GM18951 (cell line): ENCODE data around the gene FRK.
"Not testable (repeated sequence)": the region's sequence is repeated elsewhere in the genome, so short reads cannot be mapped to it uniquely, and the experiment has no call there.

Source experiments
- POLR2A ChIP-seq: IDR thresholded peaks from 4 replicates; pipeline ENCODE4 v1.6.1; 2011; ENCODE audit warnings: mild to moderate bottlenecking; ENCODE audit not compliant: insufficient read length, insufficient read depth; ENCODE audit errors: extremely low read depth
- in situ Hi-C: fragments of 300-500 bp; cut with MboI; formaldehyde crosslinking; loops from one replicate; pipeline ENCODE4 v1.12.0; 2022; ENCODE audit warnings: low sequenced_read_pairs, mixed read lengths, inconsistent platforms; ENCODE audit not compliant: unreplicated experiment

The FRK gene

DNA sequence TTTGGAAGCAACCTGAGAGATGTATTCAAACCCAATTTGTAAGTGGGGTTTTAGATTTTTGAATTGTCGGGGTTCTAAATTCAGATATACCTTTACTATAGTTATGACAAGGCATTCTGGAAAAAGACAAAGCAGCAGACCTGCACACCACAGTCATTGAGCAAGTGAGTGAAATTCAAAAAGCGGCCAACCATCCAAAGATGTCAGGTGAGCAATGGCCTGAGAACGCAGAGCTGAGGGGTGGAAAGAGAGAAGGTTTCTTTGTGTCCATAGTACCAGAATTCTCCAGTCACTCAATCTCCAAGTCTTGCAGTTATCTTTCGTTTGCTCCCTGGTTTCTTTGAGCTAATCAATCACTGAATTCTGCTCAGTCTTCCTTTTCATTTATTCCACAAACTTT, 1.8 kb upstream of the FRK start:
- no peak for TF ChIP-seq POLR2A
- in situ Hi-C loops = no loop called here

DNA sequence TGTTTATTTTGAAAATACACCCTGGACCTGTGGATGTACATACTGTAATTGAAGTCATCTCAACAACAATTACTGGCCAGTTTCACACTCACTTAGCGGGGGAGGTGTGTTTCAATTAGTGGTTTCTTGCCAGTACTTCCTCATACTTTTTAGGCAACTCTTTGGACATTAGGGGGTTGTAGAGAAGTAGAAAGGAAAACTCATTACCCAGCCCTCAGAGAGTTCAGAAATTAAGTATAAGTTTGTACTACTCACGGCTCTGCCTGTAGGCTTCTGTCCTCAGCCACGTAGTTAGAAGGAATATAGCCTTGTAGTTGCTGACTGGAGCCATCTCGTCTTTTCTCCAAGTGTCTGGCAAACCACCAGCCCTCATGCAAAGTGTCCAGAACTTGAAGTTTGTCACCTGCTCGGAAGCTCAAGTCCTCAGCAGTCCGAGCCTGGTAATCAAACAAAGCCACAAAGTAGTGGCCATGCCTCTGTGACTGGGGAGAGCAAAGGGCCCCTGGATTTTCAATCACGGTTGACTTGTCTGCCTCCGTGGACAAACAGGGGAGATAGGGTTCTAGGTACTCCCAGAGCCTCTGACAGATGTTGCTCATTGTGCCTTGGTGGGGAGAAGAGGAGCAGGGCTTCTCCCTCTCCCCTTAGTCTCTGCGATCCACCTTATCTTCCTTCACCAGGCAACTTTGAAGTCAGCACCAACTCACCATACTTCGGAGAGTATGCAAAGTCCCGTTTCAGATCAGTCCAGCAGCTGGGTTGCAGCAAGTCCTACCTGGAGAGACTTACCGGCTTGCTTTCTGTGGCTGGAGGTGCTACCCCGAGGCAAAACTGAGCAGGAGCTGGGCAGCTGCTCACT, 749 bp downstream of the FRK start:
- in situ Hi-C loops = no loop called here

DNA sequence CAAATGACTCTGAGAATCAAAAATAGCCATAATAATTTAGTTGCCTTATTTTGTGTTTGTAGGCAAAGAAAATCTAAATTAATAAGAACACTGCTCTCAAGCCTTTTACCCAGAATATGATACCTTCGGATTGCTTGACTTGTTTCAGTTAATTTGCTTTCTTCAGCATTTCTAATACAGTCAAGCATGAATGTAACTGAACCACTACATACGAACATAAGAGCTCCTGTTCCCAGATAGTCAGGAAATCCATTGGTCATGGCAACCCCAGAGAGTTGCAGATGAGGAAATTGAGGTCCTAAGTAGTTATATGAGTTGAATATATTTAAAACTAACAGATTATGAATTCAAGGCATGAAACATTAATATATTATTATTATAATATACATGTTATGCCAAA, 2.9 kb downstream of the FRK start:
- in situ Hi-C loops = no loop called here
- no peak for TF ChIP-seq POLR2A

More for the DNA sequence above, 749 bp downstream of the FRK start:
- TF ChIP-seq POLR2A = no peak

DNA sequence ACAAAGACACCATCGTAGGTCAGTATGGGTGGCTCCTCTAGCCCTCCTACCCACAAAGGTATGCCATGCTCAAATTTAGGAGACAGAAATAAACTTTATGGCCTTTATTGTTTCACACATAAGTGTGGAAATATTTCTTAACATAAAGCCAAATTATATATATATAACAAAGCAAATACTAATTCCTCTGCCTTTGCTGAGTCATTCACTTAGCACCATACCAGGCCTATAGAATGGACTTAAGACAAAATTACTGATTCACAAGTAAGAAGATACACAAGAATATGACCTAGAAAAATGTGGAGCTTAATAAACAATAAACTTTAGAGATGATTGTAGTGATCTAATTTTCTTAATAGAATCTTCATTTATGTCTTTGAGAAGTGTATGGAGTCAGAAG, 5.2 kb downstream of the FRK start:
- no peak for TF ChIP-seq POLR2A
- in situ Hi-C loops = no loop called here

DNA sequence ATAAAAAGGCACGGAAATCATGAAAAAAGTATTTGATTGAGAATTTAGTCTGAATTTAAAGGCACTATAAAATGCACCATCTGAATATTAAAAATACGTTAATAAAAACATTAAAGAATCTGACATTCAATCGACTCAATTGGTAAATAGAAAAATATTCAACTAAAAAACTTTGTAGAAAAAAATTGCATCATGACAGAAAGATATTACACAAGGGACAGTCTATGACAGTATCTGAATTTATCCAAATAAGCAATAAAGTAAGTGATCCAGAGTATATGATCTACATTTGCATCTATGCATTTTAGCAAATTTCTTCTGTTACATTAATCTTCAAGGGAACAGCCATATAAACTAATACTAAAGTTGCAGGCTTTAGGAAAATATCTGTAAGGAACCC, 9.4 kb downstream of the FRK start:
- in situ Hi-C loops = no loop called here
- no peak for TF ChIP-seq POLR2A

DNA sequence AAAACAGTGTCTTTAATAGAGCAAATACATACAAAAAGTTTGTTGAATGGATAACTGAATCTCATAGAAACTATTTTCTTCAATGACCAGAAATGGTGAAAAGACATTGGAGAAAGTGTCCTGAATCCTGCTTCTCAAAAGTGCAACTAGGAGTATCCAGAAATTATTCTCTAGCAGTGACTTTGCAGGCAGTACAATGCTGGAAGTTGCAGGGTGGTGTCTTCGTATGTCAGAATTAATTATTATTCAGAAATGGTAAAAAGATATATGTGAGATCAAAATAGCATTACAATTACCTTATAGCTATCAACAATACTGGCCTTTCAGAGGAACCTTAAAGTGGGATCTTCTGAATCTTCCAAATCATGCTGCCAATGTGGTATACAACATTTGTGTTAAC, 10.0 kb downstream of the FRK start:
- TF ChIP-seq POLR2A = no peak
- in situ Hi-C loops = no loop called here

DNA sequence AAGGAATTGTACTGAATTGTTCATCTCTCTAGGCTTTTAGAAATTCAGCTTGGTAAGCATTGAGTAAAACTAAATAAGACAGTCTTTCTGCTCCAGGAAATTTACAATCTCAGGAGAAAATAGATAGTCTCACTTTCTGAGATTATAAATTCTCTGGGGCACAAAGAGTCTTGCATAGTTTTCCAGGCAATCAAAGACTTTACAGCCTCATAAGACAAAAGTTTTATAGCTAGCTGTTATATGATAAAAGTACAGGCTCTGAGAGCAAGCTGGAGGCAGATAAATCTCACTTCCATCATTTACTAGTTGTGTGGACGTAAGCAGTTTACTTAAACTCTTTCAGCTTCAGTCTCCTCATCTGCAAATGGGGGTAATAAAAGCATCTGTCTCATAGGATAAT, 11.4 kb downstream of the FRK start:
- in situ Hi-C loops = no loop called here
- no peak for TF ChIP-seq POLR2A

DNA sequence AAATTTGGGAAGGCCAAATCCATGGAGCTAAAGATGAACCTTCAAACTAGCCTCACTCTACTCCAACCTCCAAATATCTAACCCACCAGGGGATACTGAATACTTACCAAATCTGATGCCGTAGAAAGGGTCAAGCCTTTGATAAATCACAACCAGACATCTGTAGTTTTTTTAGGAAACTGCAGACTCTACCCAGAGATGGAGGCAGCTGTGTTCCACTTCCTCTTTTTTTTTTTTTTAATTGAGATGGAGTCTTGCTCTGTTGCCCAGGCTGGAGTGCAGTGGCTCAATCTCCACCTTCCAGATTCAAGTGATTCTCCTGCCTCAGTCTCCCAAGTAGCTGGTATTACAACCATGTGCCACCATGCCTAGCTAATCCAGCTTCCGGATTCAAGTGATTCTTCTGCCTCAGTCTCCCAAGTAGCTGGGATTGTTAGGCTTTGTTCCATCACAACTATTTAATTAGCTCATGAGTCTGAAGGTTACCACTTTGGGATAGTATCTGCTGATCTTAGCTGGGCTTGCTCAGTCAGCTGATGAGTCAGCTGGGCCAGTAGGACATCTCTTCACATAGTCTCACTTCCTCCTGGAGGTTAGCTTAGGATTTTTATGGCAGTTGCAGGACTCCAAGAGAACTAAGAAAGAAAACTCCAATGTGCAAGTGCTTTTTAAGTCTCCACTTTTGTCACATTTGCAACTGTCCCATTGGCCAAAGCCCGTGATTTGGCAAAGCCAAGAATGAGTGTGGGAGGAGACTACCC, 13.3 kb downstream of the FRK start:
- no peak for TF ChIP-seq POLR2A
- in situ Hi-C loops = no loop called here

DNA sequence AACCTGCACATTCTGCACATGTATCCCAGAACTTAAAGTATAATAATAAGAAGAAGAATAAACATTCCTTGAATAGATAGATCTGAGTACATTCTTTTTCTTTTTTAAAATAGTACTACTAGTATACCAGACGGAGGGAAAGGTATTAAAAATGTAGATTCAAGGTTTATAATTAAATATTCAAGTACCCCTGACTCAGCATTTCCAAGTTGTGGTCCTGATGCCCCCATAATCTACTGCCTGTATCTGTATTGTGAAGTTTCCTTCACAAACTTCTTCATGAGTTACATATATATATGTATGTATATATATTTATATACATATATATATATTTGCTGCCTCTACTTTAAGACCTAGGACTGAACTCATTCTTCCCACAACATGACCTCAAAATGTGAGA, 14.0 kb downstream of the FRK start:
- no peak for TF ChIP-seq POLR2A
- in situ Hi-C loops = no loop called here

DNA sequence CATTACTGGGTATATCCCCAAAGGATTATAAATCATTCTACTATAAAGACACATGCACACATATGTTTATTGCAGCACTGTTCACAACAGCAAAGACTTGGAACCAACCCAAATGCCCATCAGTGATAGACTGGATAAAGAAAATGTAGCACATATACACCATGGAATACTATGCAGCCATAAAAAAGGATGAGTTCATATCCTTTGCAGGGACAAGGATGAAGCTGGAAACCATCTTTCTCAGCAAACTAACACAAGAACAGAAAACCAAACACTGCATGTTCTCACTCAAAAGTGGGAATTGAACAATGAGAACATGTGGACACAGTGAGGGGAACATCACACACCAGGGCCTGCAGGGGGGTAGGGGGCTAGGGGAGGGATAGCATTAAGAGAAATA, 14.4 kb downstream of the FRK start:
- in situ Hi-C loops = not testable (repeated sequence)

DNA sequence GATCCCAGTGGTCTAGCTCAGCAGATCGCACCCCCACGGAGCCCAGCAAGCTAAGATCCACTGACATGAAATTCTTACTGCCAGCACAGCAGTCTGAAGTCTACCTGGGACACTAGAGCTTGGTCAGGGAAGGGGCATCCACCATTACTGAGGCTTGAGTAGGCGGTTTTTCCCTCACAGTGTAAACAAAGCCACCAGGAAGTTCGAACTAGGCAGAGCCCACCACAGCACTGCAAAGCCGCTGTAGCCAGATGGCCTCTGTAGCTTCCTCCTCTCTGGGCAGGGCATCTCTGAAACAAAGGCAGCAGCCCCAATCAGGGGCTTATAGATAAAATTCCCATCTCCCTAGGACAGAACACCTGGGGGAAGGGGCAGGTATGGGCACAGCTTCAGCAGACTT, 18.8 kb downstream of the FRK start:
- in situ Hi-C loops = no loop called here

DNA sequence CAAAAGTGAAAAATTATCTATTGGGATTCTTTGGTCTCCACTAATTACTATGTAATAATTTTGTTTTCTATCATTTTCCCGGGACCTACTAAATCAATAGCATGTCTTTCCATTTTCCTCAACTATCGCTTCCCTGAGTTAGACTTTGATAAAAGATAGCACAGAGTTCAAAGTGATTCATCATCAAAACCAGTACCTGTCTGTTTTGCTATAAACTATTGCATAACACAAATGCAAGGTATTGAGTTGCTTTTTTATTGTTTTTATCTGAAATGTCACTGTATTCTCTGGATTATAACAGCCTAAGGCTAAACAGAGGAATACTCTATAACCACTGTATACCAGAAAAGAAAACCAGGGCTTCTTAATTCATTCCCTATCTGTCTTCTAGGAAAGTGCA, 19.7 kb downstream of the FRK start:
- in situ Hi-C loops = no loop called here
- TF ChIP-seq POLR2A = no peak

More for the DNA sequence above, 18.8 kb downstream of the FRK start:
- TF ChIP-seq POLR2A = no peak

DNA sequence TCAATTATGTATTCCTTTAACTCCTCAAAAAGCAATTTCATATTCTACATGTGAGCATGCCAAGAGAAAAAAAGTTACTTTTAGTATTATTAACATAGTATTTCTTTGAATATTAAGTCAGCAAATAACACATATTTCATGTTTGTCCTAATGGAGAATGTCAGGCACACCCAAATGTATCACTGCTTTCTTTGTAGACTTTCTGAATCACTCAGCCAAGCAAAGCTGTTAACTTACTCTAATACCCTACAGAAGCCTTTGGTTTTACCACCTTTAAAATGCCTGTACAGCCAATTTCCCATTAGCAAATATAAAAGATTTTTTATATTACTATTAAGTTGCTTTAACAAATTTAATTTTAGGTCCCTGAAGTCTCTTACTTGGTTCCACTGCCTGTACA, 23.8 kb downstream of the FRK start:
- in situ Hi-C loops = no loop called here
- TF ChIP-seq POLR2A = no peak
